ENCODE results near the gene ZFP90. TPM values are rescaled to one million over a fixed set of nuclear protein-coding genes. Genes with fewer than 3 reads are reported as not detected.

ZFP90 gene
- total RNA-seq, result 13.4 and 18.6 TPM in 2 replicates
- 10.9 and 14.8 TPM in 2 replicates for polyA plus RNA-seq

- Histone ChIP-seq H3K9me3 (ENCODE audit: low read depth) (no peaks in the 10 kb centered on the region), H3K27ac (peak within 1 kb of the TSS; percentile 83), H3K4me3 (peak within 1 kb of the TSS; percentile 95), H3K4me2 (peak within 1 kb of the TSS; percentile 87), H4K20me1 (ENCODE audit: insufficient read depth, poor library complexity, severe bottlenecking) (no peaks in the 10 kb centered on the region), H2AFZ (peak within 1 kb of the TSS; percentile 94), H3K4me1 (ENCODE audit: insufficient read depth) (peaks cover 3% of the 10 kb centered on the region), H3K36me3 (replicated peaks; ENCODE audit: insufficient read depth, low read depth) (peaks cover 3% of the 10 kb centered on the region), H3K27me3 (no peaks in the 10 kb centered on the region), H3K9me2 (replicated peaks; ENCODE audit: insufficient read depth) (no peaks in the 10 kb centered on the region), H3K79me2 (peaks cover 23% of the 10 kb centered on the region)
- DNase-seq (ENCODE audit: low spot score), result peak; percentile 97
- no peak for TF ChIP-seq EZH2phosphoT487 (IDR thresholded peaks at IDR 0.05; ENCODE audit: low read depth, severe bottlenecking, unreplicated experiment)
- TF ChIP-seq EZH2 (IDR thresholded peaks at IDR 0.05; ENCODE audit: borderline replicate concordance), result no peak
- no peak for TF ChIP-seq CTCF (IDR thresholded peaks at IDR 0.05; ENCODE audit: poor library complexity)
- WGBS (ENCODE audit: low lambda C conversion rate, missing lambda C conversion rate), result 1% methylated on average over 44 of the region's 71 CpGs
Measured at GRCh38 chr16:68538880-68539701, at the start of gene ZFP90. ZFP90 (plus strand) TSS chr16:68539291; CDS start chr16:68539793, 502 bp downstream.

- no peaks in the 10 kb centered on the region for H3K27me3 ChIP-seq
- H3K4me2 ChIP-seq, result no peak overlapping the region
- H3K9me2 ChIP-seq (replicated peaks; ENCODE audit: insufficient read depth), result no peaks in the 10 kb centered on the region
- no peaks in the 10 kb centered on the region for H3K79me2 ChIP-seq
- no peak overlapping the region for H3K4me3 ChIP-seq
- H3K4me1 ChIP-seq (ENCODE audit: insufficient read depth), result peaks cover 5% of the 10 kb centered on the region
- TF ChIP-seq CTCF (IDR thresholded peaks at IDR 0.05; ENCODE audit: poor library complexity), result no peak
- no peak for TF ChIP-seq EZH2 (IDR thresholded peaks at IDR 0.05; ENCODE audit: borderline replicate concordance)
- no peak for TF ChIP-seq EZH2phosphoT487 (IDR thresholded peaks at IDR 0.05; ENCODE audit: low read depth, severe bottlenecking, unreplicated experiment)
- no peaks in the 10 kb centered on the region for H3K9me3 ChIP-seq (ENCODE audit: low read depth)
- no peak overlapping the region for H2AFZ ChIP-seq
- WGBS (ENCODE audit: low lambda C conversion rate, missing lambda C conversion rate), result 50% methylated on average over 1 of the region's 1 CpG
- no peaks in the 10 kb centered on the region for H4K20me1 ChIP-seq (ENCODE audit: insufficient read depth, poor library complexity, severe bottlenecking)
- no peaks in the 10 kb centered on the region for H3K36me3 ChIP-seq (replicated peaks; ENCODE audit: insufficient read depth, low read depth)
- no peak for DNase-seq (ENCODE audit: low spot score)
- H3K27ac ChIP-seq, result peak overlapping the region; percentile 31
Measured at GRCh38 chr16:68490358-68490757, 48.7 kb upstream of the ZFP90 start.

- H3K4me3 ChIP-seq, result no peak overlapping the region
- no peaks in the 10 kb centered on the region for H3K36me3 ChIP-seq (replicated peaks; ENCODE audit: insufficient read depth, low read depth)
- 34% methylated on average over 13 of the region's 13 CpGs for WGBS (ENCODE audit: low lambda C conversion rate, missing lambda C conversion rate)
- peaks cover 5% of the 10 kb centered on the region for H3K4me1 ChIP-seq (ENCODE audit: insufficient read depth)
- H4K20me1 ChIP-seq (ENCODE audit: insufficient read depth, poor library complexity, severe bottlenecking), result no peaks in the 10 kb centered on the region
- H3K27ac ChIP-seq, result peak overlapping the region; percentile 31
- no peaks in the 10 kb centered on the region for H3K9me3 ChIP-seq (ENCODE audit: low read depth)
- no peak for TF ChIP-seq CTCF (IDR thresholded peaks at IDR 0.05; ENCODE audit: poor library complexity)
- TF ChIP-seq EZH2 (IDR thresholded peaks at IDR 0.05; ENCODE audit: borderline replicate concordance), result no peak
- TF ChIP-seq EZH2phosphoT487 (IDR thresholded peaks at IDR 0.05; ENCODE audit: low read depth, severe bottlenecking, unreplicated experiment), result no peak
- H2AFZ ChIP-seq, result no peak overlapping the region
- no peak overlapping the region for H3K4me2 ChIP-seq
- H3K27me3 ChIP-seq, result no peaks in the 10 kb centered on the region
- peak; percentile 87 for DNase-seq (ENCODE audit: low spot score)
- H3K79me2 ChIP-seq, result no peaks in the 10 kb centered on the region
- H3K9me2 ChIP-seq (replicated peaks; ENCODE audit: insufficient read depth), result no peaks in the 10 kb centered on the region
Measured at GRCh38 chr16:68490829-68491575, 48.1 kb upstream of the ZFP90 start.
